ENCODE measurements around the gene RXRB.

Gene RXRB

DNA sequence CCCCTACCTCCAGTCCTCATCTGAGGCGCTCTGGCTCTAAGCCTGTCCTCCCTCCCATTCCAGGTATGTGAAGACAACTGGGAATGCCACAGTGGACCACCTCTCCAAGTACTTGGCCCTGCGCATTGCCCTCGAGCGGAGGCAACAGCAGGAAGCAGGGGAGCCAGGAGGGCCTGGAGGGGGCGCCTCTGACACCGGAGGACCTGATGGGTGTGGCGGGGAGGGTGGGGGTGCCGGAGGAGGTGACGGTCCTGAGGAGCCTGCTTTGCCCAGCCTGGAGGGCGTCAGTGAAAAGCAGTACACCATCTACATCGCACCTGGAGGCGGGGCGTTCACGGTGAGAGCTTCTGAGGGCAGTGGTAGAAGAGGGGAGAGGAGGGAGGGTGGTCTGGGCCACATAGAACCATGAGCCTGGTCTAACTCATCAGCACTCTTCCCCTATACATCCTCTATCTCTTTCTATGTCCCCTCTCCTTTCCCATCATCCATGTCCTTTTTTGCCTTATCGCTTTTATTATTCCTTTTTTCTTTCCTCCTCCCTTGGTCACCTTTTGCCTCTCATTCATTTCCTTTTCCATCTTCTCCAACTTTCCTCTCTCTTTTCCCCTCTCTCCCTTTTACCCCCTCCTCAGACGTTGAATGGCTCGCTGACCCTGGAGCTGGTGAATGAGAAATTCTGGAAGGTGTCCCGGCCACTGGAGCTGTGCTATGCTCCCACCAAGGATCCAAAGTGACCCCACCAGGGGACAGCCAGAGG lies 11.4 kb upstream of the RXRB start:
- DNase-seq, result no peak

DNA sequence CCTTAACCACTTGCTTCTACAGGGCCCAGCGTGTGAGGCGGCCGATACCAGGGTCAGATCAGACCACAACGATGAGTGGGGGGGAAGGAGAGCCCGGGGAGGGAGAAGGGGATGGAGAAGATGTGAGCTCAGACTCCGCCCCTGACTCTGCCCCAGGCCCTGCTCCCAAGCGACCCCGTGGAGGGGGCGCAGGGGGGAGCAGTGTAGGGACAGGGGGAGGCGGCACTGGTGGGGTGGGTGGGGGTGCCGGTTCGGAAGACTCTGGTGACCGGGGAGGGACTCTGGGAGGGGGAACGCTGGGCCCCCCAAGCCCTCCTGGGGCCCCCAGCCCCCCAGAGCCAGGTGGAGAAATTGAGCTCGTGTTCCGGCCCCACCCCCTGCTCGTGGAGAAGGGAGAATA lies 10.7 kb upstream of the RXRB start:
- no peak for DNase-seq

DNA sequence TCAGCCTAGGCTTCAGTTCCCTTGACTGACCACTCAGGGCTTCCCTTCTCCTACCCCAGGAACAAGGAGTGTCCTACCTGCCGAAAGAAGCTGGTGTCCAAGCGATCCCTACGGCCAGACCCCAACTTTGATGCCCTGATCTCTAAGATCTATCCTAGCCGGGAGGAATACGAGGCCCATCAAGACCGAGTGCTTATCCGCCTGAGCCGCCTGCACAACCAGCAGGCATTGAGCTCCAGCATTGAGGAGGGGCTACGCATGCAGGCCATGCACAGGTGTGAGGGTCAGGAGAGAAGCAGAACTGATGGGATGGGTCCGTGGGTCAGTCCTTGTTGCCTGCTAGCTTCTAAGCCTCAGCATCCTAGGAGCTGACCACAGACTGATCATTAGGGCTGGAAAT lies 9.4 kb upstream of the RXRB start:
- DNase-seq, result no peak

DNA sequence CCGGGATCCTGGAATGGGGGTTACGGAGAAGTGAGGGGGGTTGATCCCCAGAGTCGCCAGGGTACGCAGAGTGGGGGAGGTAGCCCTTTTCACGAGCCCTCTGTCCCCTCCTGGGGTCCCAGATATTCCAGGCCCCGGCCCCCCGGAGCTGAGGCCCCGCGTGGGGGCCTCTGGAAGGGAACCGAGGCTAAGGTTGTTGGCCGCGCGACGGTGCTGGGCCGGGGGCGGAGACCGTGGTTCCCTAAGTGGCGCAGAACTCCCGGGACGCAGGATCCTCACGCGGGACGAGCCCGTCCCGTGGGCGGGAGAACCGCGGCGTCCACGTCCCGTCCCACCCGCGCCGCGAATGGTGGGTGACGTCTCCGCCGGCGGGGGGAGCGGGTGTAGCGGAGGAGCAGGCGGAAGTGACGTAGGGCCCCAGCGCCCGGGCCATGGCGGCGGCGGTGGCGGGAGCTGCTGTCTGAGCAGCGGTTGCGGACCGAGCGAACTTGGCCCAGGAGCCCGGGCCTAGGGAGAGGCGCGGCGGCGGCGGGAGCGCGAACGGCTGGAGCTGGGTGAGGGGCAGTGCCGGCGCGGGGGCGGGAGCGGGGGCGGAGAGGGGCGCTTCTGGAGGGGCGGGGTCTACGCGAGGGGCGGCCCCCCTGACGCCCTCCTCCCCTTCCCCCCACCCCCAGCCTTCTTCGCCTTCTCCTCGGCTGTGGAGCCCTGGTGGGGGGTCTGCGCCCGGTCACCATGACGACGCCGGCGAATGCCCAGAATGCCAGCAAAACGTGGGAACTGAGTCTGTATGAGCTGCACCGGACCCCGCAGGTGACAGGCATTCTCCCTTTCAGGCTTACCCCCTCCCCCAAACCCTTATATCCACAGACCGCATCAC lies 7.9 kb upstream of the RXRB start, which contains the start of gene RING1:
RING1 (plus strand) TSS at position 410 of the 877 bp plus-strand sequence; CDS start at position 733, 323 bp downstream.
- DNase-seq, result peak; percentile 87 to 92

DNA sequence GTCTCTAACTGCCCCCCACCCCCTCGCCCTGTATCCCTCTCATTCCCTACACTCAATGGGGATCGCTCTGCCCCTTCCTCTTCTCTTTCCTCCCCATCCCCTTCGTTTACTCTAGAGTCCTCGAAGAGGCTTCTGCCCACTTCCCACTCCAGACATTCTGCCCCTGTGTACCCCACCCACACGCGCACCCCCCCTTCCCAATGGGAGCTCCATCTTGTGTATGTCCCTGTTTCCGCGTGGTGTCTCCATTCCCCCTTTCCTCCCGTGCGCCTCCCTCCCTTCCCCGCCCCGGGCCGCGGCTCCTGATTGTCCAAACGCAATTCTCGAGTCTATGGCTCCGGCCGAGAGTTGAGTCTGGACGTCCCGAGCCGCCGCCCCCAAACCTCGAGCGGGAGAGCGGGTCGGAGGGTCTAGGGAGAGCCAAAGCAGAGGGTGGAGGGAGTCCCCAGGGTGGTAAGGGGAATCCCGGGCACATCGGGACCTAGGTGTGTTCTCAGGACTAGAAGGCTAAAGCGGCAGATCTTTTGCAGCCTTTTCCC lies 7.2 kb upstream of the RXRB start:
- DNase-seq, result no peak

DNA sequence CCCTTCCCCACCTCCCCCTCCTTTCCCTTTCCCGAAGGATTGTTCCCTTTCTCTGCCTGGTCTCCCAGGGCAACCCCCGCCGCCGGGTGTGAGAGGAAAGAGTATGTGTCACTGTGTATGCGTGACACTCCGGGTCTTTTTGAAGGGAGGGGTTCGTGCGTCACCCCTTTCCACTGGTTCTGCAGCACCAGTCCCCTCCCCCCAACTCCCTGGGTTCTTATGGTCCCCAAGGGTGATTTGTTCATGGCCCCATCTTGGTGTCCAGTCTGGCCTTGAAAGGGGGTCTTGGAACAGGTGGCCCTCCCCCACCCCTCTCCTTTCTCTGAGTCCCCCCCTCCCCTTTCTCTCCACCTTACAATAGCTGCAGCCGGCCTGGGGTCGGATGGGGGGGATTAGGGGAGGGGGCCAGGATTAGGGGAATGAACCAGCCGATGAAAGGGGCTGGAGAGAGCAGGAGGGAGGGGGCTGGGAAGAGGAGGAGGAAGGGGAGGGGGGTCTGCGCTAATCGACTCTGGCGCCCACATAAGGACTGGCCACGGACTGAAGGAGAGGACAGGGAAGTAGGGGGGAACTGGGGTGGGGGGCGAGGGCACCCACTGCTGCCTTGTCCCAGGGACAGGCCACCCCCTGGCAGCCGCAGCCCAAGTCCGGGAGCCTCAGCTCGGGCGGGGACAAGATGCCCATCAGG lies 6.5 kb upstream of the RXRB start:
- no peak for DNase-seq

DNA sequence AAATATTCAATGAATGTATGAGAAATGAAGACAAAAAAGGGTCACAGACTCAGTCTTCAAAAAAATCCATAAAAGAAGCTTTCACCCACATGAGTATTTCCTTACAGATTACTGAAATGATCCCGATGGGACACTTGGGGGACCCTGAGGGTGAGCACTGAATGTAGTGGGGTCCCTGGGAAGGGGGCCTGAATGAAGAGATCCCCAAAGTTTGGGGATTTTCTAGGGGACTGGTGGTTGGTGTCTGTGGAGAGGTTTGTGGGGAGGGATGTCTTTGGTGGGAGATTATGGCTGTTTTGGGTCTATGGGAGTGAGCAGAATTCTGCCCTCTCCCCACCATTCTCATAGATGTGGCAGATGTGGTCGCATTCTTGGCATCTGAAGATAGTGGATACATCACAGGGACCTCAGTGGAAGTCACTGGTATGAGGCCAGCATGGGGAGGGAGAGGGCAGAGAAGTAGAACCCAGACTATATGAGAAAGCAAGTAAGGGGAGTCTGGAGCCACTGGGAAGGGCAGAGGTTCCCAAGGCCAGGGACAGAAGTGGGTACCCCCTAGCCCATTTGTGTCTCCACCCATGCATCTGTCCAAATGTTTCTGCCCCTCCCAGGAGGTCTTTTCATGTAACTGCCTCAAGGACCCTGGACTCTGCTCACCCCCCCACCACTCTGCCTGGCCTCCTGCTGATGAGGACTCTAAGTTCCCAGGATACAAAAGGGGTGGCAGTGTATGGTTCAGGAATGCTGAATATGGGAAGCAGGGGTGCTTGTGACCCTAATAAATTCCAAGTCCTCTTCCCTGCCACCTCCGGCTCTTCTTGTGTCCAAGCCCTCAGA lies 5.8 kb upstream of the RXRB start:
- no peak for DNase-seq

DNA sequence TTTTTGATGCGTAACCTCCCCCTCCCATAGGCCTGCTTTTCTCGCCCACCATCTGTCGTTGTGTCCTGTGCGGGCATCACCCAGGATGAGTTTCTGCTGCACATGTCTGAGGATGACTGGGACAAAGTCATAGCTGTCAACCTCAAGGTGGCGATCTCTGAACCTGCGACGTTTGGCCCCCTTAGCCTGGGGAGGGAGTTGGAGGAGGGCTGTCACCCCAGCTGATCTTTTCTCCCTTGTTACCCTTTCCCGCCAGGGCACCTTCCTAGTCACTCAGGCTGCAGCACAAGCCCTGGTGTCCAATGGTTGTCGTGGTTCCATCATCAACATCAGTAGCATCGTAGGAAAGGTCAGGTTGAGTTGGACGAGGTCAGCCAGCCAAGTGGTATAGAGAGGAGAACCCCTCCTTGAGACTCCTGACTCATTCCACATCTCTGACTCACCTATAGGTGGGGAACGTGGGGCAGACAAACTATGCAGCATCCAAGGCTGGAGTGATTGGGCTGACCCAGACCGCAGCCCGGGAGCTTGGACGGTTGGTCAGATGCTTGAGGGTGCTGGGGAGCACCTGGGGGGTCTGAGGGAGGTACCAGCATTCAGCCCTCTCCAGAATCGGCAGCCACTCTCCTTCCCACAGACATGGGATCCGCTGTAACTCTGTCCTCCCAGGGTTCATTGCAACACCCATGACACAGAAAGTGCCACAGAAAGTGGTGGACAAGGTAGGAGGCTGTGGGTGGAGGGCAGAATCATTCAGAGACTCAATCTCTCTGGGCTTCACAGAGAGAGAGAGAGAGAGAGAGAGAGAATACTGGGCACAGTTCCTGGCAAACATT lies 4.9 kb upstream of the RXRB start:
- peak in 1 of 2 donors; percentile 49 for DNase-seq

DNA sequence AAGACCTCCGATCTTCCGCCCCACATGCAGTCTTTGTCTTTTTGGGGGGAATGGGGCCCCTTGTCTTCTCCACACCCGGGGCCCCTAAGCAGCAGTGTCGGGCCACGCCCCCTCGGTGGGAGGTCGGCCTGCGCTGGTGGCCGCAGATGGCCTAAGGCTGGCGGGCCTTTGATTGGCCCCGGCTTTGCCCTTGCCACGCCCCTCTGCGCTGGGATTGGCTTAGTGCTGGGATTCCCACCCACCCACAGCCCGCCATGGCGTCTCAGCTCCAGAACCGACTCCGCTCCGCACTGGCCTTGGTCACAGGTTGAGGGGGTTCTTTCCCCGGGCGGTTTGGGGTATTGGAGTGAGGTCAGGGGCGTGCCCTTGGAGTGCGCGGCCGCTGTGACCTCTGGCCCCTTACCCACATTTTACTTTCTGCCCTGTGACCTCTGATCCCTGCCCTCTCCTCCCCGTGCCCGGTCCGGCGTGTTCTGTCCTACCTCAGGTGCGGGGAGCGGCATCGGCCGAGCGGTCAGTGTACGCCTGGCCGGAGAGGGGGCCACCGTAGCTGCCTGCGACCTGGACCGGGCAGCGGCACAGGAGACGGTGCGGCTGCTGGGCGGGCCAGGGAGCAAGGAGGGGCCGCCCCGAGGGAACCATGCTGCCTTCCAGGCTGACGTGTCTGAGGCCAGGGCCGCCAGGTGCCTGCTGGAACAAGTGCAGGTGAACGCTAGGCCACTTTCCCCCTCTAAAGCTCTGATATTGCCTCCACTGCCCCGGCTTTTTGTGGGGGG lies 4.1 kb upstream of the RXRB start, which contains the start of gene HSD17B8:
HSD17B8 (plus strand) TSS at position 241 of the 776 bp plus-strand sequence; CDS start at position 255, 14 bp downstream.
- peak; percentile 88 to 93 for DNase-seq

DNA sequence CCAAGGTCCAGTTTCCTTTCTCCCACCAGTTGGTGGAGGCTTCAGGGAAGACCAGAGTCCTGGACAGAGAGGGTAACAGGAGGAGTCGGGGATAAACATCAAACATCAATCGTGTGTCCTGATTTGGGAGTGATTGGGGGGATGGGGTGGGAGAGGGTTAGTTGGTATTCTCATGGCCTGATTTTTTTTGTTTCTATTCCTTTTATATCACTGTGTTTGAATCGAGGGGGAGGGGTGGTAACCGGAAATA lies 3.6 kb upstream of the RXRB start:
- no peak for DNase-seq

DNA sequence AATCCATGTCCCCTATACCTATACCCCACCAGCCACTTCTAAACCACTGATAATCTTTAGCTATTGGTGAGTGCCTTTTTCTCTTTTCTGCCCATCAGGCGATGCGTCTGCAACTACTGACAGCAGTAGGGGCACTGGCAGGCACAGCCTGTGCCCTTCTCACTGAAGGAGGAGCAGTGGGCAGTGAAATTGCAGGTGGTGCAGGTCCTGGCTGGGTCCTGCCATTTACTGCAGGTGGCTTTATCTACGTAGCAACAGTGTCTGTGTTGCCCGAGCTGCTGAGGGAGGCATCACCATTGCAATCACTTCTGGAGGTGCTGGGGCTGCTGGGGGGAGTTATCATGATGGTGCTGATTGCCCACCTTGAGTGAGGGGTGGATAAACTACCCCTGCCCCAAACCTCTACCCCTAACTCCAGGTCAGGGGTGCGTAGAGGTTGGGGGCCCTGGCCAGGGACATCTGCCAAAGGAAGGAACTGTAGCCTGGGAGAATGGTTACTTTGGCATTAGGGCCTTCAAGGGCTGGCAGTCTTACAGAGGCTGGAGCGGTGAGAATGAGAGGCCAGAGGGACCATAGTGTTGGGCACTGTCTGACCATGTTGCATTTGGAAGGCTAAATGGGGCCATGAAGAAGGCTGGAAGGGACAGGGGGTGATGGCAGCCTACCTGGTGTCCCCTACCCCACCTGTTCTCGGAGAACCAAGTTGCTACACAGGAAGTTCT lies 3.1 kb upstream of the RXRB start:
- DNase-seq, result no peak

DNA sequence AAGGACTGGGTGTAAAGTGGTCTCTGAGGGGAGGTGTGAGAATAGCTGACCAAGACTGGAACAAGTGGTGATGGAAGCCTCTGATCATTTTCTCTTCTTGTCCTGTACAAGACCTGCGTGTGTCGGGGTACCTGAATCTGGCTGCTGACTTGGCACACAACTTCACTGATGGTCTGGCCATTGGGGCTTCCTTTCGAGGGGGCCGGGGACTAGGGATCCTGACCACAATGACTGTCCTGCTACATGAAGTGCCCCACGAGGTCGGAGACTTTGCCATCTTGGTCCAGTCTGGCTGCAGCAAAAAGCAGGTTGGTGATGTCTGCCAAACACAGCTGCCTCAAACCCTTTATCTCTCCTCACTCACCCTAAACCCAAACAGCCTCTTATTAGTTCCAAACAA lies 2.3 kb upstream of the RXRB start:
- no peak for DNase-seq

DNA sequence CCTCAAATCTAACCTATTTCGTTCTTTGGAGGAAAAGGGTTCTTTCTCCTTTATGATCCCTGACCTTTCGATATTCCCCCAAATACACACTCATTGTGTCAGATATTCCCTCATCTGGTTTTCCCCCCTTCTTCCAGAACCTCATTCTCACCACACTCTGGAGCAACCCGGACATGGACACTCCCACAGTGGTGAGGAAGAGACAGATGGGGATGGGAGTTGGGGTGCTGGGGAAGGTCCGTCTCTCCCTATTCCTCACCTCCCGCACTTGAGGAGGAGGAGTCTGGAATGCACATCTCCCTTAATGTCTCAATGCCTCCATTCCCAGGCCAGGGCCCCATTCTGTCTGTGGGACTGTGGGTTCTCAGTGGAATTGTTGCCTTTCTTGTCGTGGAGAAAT lies 1.5 kb upstream of the RXRB start:
- no peak for DNase-seq

DNA sequence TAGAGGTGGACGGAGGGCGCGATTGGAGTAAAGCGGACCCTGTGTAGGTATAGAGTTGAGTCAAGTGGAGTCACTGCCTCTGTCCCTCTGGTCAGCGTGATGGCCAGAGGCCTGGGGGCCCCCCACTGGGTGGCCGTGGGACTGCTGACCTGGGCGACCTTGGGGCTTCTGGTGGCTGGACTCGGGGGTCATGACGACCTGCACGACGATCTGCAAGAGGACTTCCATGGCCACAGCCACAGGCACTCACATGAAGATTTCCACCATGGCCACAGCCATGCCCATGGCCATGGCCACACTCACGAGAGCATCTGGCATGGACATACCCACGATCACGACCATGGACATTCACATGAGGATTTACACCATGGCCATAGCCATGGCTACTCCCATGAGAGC lies 681 bp upstream of the RXRB start:
- peak; percentile 16 to 40 for DNase-seq

DNA sequence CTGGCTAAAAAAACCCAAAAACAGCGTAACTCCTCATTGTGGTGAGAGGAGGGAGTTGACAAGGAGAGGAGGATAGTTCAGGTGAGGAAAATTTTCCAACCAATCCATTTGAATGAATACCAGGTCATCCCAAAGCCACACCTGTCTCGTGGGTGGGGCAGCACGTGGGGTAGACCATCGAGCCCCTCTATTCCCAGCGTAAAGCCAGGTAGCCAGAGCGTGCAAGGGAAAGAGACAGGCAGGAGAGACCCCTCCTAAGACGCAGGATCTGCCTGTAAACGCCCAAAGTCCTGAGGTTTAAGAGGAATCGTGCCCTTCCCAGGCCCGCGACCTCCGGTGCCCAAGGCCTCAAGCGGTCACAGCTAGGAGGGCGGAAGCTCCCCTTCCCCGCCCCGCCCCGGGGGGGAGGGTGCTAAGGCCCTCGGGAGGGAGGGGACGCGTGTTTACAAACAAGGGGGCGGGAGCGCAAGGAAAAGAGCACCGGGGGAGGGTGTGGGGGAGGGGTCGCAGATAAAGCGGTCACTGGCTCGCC lies 712 bp downstream of the RXRB start:
- DNase-seq, result peak; percentile 78 to 89

DNA sequence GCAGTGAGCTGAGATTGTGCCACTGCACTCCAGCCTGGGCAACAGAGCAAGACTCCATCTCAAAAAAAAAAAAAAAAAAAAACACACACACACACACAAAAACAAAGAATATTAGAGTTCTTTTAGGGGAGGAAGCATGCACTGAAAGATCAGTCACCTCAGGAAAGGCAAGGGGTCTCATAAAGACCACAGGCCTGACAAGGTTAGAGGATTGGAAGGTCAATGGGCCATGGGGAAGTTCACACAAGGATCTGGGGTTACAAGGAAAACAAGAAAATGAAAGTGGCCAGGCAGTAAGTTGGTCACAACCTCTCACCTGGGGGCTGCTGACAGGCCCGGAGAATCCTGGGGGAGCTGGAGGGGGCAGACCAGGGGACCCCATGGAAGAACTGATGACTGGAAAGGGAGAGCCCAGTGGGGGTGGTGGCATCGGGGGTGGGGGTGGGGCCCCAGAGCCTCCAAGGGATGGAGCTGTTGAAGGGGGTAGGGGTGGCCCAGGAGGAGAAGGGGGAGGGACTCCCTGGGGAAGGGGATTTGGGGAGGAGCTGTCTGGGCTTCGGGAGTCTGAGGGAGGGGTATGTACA lies 1.5 kb downstream of the RXRB start:
- DNase-seq, result no peak

DNA sequence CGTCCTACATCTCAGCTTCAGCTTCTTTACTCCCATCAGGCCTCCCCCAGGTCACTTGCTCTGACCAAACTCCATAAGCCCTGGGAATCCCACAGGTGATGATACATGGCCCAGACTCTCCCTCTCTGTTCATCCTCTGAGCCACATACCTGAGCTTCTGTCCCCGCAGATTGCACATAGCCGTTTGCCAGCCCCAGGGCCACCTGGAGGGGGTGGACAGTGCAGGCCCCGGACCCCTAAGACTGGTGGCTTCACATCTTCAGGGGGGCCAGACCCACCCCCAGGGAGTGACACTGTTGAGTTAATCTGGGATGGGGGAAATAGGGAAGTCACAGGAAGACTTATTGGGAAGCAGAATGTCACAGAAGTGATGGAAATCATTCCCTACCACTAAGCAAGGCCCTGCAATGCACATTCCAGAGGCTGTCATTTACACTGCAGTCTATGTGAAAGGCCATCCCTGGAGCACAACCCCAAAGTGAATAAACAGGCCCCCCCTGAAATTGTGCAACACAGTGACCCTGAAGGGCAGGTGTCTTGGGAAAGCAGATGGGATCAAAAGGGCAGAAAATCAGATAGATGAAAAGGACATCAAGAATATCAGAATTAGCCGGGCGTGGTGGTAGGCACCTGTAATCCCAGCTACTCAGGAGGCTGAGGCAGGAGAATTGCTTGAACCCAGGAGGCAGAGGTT lies 2.2 kb downstream of the RXRB start:
- no peak for DNase-seq

DNA sequence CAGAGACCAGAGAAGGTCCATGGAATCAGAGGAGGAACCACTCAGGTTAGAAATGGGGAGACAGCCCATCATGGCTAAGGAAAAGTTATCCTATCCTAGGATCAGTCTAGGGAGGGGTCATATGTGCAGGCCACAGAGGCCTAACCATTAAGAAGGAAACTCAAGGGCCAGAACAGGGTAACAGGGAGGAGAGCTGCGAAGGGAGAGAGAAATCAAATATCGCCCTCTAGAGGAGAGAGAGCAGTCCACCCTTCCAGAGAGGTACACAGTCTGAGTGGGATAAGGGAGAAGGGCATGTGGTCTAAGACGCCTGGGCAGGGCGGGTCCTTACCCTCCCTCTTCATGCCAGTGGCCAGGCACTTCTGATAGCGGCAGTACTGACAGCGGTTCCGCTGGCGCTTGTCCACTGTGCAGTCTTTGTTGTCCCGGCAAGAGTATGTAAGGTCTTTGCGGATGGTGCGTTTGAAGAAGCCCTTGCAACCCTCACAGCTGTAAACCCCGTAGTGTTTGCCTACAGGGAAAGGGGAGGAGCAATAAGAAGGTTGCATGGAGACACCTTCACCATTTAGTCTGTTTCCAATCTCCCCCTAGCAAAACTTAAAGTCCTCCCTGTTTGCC lies 2.9 kb downstream of the RXRB start:
- DNase-seq, result peak; percentile 64 to 74
